Skeletal muscle cell (primary cell): ENCODE measurements around the gene TTC8.

ENCODE experiments used
- DNase-seq: peaks from one replicate; pipeline ENCODE4 v3.0.0-alpha.2; 2010; ENCODE audit warnings: low read depth
- H3K4me3 ChIP-seq: 2 replicates; pipeline ENCODE4 v1.5.1; 2011; ENCODE audit warnings: low read depth, mild to moderate bottlenecking, control low read depth, low read length, moderate library complexity

The TTC8 gene

DNA sequence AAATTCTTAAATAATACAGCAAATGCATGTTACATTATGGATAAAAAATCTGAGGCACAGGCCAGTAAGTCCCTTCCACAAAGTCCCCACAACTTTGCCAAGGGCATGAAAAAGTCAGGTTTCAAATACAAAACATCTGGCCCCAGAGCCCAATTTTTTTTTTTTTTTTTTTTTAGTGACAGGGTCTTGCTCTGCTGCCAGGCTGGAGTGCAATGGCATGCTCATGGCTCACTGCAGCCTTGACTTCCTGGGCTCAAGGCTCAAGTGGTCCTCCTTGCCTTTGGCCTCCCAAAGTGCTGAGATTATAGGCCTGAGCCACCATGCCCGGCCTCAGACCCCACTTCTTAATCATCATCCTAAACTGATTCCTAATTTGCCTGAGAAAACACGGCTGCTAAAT lies 3.1 kb upstream of the TTC8 start:
- no peak for DNase-seq

DNA sequence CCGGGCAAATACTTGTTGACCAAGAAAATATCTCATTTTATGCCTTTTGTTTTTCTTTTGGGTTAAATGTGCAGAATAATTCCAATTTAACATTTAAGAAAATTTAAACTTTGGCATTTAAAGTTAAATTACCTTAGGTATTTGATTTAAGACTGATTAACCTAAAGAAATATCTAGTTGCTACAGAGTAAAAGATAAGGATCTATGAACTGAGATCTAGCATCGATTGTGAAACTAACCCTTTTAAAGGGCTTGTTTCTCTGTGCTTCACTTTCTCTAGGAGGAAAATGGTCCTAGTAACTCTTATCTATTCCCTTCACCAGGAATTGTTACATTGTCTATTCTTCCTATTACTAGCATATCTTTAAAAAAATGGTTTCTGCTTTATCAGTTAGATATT lies 2.6 kb upstream of the TTC8 start:
- DNase-seq = no peak
- H3K4me3 ChIP-seq = no peak overlapping the region

More for the DNA sequence above, 3.1 kb upstream of the TTC8 start:
- H3K4me3 ChIP-seq = no peak overlapping the region

DNA sequence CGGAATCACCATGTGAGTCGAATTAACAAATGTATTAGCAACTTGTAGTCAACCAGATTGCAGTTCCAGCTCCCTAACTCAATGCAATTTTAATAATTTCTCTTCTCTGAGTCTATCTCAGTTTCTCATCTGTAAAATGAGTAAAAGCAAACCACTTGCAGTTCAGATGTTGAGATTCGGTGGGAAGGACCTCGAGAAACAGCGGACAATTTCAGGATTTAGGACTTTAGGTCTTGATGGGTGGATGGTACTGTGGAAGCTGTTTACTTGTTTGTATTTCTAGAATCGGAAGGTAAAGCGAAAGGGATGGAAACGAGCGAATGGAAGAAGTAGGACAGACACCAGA lies 510 bp upstream of the TTC8 start:
- peak overlapping the region; percentile 68 for H3K4me3 ChIP-seq
- no peak for DNase-seq

DNA sequence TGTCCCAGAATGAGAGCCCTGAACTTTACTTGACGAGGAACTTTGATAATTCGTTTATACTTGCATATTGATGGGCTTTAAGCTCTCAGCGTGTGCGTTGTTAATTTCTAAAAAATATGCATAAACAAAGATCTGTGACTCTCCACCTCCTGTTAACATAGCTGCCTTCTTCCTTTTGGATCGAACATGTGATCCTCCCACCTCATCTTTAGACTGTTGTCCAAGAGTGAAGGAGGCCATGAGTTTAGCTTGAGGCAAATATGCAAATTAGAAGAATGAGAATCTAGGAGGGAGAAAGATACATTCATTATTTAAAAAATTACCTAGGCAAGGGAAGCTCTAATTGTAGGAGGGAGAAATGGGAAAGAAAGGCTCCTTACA lies 617 bp downstream of the TTC8 start:
- no peak for DNase-seq

DNA sequence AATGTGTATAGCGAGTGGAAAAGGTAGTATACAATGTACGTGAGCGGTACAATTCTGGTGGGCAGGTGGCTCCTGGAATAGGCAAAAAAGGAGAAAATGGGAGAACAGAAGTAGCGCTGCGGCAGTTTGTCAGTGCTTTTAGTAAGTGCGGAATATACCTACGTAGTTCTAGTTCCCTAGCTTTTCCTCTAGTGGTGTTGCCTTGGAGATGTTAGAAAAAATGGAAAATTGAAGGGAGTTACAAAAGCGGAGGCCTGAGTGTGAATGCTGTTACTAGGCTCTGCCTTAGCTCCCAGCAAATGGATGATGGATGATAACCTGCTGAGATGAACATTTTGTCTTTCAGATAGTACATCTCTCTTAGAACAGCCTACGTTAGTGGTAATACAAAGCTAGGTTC lies 1.1 kb downstream of the TTC8 start:
- H3K4me3 ChIP-seq = peak overlapping the region; percentile 68
- DNase-seq = no peak

More for the DNA sequence above, 617 bp downstream of the TTC8 start:
- peak overlapping the region; percentile 68 for H3K4me3 ChIP-seq

DNA sequence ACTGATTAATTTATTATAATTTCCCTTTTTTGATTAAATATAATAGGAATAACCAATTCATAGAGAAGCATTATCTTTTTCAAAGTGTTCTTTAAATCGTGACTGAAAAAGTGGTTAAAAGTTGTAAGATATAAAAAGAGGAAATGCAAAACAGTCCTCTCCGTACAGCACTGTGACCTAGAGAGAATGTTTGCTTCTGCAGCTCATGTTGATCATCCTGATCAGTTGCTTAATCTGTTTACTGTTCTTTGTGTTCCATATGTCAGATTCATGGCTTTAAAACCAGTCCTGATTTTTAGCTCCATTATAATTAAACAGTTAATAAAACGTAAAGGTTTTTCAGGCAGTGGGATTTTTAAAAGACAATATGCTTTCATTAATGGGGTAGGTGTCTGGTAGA lies 4.7 kb downstream of the TTC8 start:
- no peak for DNase-seq
- no peak overlapping the region for H3K4me3 ChIP-seq

DNA sequence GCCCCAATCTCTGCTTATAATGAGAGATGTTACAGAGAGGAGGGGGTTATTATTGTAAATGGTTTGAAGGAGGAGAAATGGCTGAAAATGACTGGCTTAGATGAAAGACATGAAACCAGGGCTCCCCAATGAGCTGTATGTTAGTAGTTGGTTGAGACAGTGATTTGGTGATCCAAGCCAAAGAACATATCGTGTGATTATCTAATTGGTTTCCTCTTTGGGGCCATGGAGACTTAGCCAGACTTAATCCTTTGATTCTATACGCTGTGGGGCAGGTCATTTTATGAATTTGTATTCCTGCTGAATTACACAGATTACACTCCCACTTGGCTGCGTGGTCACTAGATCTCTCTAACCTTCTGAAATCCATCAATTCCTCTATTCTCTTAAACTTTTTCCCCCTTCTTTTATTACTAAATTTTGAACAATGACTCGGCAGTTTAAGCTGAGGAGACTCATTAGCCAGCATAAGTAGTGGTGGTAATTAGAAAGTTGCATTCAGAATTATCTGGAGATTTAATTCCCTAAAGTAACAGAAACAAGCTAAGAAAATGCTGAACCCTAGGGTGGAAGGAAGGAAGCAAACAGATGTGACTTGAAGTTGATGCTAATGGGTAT lies 5.3 kb downstream of the TTC8 start:
- no peak overlapping the region for H3K4me3 ChIP-seq

DNA sequence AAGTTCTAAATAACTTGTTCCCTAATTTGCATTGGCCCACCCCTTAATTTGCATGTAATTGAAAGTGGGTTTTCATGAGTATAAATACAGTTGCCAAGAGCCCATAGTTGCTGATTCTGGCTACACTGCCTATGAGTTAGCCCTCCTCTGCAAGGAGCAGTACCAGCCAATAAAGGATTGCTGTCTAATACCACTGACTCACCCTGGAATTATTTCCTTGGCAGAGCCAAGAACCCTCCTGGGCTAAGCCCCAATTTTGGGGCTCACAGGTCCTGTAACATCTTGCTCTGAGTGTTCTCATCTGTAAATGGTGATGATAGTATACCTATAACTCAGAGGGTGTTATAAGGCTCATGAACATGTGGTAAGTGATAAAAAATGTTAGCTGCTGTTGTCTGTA lies 6.8 kb downstream of the TTC8 start:
- peak; percentile 60 for DNase-seq
- no peak overlapping the region for H3K4me3 ChIP-seq

More for the DNA sequence above, 5.3 kb downstream of the TTC8 start:
- DNase-seq = no peak

DNA sequence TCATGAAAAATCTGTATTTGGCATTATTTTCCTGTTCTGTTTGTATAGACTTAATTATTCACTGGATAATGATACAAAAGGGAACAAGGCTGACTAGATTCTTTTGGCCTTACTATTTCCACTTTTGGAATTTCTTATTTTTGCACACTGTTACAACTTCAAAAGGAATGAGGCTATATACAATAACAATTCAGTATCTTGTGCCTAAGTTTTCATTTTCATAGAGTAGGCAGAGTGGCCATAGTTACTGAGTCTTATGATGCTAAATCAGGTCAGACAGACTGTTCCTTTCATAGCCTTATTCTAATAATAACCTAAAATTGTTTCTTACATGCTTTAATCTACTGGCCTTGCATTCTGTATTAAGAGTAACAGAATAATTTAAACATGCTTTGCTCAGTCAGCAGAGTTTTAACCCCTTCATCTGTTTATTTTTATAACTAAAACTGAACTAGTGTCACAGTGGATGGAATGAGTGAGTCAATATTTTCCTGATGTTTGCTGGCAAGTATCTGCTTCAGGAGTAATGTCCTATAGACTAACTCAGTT lies 10.5 kb downstream of the TTC8 start:
- peak; percentile 42 for DNase-seq
- no peak overlapping the region for H3K4me3 ChIP-seq

DNA sequence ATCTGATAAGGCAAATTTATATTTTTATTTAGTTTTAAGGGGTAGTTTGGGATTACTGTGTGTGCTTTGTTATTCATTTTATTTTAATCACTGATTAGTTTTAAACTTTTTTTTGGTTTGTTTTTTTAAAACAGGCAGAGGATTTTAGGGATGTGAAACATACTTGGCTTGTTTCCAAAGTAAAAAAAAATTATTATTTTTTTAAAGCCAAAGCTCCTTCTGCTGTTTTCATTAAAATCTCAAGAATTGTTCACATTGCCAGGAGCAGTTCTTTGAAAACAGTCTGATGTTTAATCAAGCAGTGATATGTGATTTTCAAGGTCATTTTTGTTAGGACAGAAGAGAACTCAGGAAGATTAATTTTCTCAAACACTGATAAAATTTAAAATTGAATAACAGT lies 11.2 kb downstream of the TTC8 start:
- no peak for DNase-seq
- no peak overlapping the region for H3K4me3 ChIP-seq

DNA sequence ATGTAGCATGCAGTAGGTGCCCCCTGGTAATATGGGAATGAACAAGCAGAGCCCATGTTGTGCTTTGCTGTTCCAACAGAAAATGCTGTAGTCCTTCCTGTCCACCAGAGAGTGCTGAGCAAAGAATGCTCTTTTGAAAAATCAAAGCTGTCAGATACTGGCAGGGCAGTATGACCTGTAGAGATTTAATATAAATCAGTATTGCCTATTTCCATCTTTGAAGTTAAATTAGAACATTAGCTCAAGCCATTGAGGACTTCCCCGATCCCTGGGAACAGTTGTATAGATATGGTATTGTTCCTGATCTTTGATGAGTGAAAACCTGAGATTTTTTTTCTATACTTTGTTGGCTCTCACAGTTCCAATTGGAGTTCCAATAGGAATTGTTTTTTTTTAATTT lies 13.0 kb downstream of the TTC8 start:
- no peak for DNase-seq

DNA sequence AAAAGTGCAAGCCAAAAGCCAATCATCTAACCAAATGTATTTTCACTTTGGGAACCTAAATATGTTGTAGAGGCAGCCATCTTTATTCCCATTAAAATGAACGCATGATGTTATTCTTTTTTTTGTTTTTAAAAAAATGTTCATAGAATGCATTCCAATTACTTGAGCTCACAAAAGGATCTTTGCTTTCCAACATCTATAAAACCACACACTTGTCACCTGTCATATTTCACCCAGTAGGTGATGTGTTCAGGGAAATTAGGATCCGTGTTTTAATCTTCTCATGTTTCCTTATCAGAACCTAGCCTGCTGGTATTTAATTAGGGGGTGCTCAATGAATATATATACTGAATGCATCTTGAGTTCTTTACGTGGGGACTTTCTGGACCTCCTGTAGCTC lies 13.6 kb downstream of the TTC8 start:
- H3K4me3 ChIP-seq = no peak overlapping the region
- DNase-seq = no peak

More for the DNA sequence above, 13.0 kb downstream of the TTC8 start:
- H3K4me3 ChIP-seq = no peak overlapping the region

DNA sequence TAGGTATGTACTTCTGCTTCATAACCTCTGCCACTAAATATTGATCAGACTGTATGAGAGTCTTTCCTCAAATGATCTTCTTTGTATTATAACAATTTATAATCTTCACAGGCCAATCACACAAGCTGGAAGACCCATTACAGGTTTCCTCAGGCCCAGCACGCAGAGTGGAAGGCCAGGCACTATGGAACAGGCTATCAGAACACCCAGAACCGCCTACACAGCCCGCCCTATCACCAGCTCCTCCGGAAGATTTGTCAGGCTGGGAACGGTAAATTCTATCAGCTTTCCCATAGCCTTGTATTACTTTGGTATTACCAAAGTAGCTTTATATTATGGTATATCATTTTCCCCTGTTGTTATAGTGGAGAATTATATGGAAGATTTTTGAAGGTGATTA lies 16.5 kb downstream of the TTC8 start:
- no peak overlapping the region for H3K4me3 ChIP-seq
- DNase-seq = no peak

DNA sequence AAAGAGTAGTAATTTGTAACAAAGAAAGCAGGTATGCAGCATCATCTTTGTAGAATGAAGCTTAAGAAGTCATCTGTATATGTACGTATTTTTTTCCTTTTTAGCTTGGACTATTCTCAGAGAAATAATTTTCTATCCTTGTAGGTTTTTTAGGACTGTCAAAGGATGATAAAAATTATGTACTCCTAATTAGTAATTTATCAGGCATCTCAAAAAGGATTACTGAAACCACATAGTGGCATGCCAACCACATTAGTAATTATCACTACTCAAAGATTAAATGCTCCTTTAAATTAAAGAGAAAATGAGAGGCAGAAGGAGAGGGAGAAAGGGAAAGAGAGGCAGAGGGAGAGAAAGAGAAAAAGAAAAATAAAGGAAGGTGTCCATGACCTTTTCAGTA lies 17.3 kb downstream of the TTC8 start:
- no peak overlapping the region for H3K4me3 ChIP-seq
- no peak for DNase-seq

DNA sequence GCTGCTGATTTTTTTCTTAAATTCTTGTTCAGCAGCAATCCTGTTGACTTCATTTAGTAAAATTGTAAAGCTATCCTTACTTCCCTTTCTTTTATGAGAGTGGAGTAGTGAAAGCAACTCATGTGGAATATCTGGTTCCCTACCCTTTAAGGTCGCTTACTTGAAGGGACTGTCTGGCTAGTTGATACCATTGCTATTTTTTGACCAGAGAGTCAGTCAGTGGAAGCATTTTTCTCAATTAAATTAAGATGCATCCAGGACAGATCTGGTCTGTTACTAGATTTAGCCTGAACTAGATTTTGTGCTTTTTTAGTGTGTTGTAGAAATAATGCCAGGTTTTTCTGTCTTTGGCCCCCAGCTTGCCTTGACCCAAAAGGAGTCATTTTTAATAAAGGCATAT lies 18.0 kb downstream of the TTC8 start:
- DNase-seq = no peak
- H3K4me3 ChIP-seq = no peak overlapping the region

DNA sequence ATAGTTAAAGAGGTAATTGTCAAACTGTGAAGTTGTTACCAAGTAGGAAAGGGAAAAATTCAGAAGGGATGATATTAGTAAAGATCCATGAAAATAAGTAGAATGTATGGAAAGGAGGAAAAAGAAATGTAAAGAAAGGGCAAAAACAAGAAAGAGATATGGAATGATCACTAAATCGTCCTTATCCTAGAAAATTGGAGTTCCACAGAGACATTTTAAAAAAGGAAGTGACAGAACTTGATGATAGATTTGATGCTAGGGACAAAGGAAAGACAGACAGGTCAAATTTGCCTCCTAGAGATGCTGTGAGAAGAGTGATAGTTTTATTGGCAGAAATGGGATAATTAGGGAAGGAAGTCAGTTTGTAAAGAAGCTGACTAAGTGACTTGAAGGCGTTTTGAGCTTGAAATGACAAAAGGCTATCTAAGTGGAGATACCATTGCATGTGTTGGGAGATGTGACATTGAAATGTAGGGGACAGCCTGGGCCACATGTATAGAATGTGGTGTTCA lies 20.6 kb downstream of the TTC8 start:
- no peak for DNase-seq

DNA sequence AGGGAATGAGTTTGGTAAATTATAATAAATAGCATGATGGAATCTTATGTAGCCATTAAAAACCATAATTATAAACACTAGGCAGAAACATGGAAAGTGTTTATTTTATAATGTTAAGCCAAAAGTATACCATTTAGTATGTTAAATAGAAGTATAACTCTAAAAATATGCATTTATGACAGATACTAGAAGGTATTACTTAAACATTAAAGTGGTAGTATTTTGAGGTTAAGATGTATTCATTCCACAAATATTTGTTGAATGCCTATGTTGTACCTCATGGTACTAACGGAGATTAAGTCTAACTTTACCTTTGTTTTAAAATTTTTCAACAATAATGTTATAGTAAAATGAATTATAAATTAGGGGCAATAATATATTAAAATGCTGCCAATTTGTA lies 24.1 kb downstream of the TTC8 start:
- no peak overlapping the region for H3K4me3 ChIP-seq
- DNase-seq = no peak

More for the DNA sequence above, 20.6 kb downstream of the TTC8 start:
- H3K4me3 ChIP-seq = no peak overlapping the region

DNA sequence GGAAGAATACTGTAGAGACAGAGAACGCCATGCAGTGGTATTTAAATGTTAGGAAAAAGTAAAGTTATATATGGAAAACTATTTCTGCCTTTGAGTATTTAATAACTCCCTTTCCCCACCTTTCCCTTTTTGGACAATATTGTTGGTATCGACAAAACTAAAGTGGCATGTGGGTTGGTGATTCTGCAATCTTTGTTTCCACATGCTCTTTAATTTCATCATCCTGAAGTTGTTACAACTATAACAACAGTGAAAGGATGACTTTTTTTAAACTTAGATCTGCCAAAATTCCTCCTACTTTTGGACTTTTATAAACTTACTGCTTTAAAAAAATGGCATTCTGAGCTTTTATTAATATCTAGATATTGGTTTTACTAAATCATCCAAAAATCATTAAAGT lies 25.3 kb downstream of the TTC8 start:
- DNase-seq = no peak
- no peak overlapping the region for H3K4me3 ChIP-seq

DNA sequence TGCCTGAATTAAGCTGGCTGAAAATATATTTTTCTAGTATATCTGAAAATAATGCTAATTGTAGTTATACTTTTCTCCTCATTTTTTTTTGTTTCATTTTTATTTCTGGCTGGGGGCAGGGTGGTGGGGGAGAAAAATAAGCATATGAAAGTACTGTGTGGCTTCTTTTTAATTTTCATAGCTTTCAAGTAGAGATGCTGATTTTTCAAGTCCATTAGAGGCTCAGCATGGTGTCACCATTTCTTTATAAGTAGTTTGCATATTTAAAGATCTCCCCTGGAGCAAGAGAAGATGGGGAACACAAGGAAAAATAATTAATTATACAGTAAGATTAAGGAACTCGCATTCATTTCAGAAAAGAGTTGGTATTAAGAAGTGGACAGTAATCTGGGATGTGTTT lies 27.1 kb downstream of the TTC8 start:
- no peak overlapping the region for H3K4me3 ChIP-seq
- no peak for DNase-seq

DNA sequence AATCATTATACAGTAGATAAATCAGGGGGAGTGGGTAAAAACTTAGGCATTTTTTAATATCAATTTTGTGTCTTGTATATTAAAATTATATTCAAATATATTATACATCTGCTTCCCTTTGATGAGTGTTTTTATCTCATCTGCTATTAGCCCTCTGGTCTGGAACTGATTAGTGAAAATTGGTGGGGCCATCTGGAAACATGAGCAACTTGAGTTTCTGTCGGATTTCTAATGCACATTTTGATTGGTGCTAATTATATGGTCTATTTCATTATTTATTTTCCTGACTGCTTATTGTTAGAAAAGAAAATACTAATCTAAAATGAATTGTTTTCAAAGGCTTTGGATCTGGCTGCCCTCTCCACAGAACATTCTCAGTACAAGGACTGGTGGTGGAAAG lies 28.2 kb downstream of the TTC8 start:
- no peak overlapping the region for H3K4me3 ChIP-seq
- no peak for DNase-seq

DNA sequence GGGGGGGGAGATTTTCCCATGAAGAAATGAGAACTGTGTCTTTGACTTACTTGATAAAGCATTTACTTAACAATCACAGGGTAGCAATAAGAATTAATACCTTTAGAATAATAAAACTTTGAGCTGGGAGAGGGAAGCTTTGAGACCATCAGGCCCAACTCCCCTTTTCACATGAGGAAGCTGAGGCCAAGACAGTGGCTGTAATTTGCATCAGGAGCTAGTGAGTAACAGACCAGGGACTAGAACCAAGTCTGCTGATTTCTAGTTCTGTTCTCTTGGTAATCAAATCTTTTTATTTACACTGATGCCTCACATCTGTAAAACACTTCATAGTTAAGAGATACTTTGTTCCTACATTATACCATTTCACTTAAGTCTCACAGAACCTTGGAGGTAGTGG lies 28.7 kb downstream of the TTC8 start:
- no peak overlapping the region for H3K4me3 ChIP-seq
- no peak for DNase-seq
